H9 (cell line): ENCODE results near the gene CORO2B. TPM values are rescaled to one million over a fixed set of nuclear protein-coding genes. Genes with fewer than 3 reads are reported as not detected.

Experiments used
- DNase-seq: peaks from one replicate; pipeline ENCODE4 v3.0.0-alpha.2; 2017
- H2AFZ ChIP-seq: one replicate; pipeline ENCODE4 v1.6.1; 2013; ENCODE audit warnings: mild to moderate bottlenecking, low read length, control low read depth, moderate library complexity
- H2AK5ac ChIP-seq: 2 replicates; pipeline ENCODE4 v1.6.1; 2013; ENCODE audit warnings: low read length, control low read depth, mixed read lengths; ENCODE audit not compliant: insufficient read length
- H2BK120ac ChIP-seq: one replicate; pipeline ENCODE4 v1.6.1; 2013; ENCODE audit warnings: low read depth, mild to moderate bottlenecking, low read length, control low read depth, inconsistent platforms; ENCODE audit not compliant: poor library complexity, severe bottlenecking
- H2BK12ac ChIP-seq: 2 replicates; pipeline ENCODE4 v1.6.1; 2013; ENCODE audit warnings: low read length, control low read depth, mixed read lengths, low read depth; ENCODE audit not compliant: insufficient read length
- H2BK15ac ChIP-seq: 2 replicates; pipeline ENCODE4 v1.6.1; 2013; ENCODE audit warnings: low read depth, low read length, control low read depth
- H2BK20ac ChIP-seq: one replicate; pipeline ENCODE4 v1.6.1; 2013; ENCODE audit warnings: low read depth, mild to moderate bottlenecking, low read length, control low read depth, inconsistent platforms; ENCODE audit not compliant: poor library complexity, severe bottlenecking
- H2BK5ac ChIP-seq: 2 replicates; pipeline ENCODE4 v1.6.1; 2013; ENCODE audit warnings: low read length, control low read depth, mixed read lengths; ENCODE audit not compliant: insufficient read length
- H3K14ac ChIP-seq: 2 replicates; pipeline ENCODE4 v1.6.1; 2013; ENCODE audit warnings: low read length, control low read depth; ENCODE audit not compliant: insufficient read depth
- H3K18ac ChIP-seq: 2 replicates; pipeline ENCODE4 v1.6.1; 2013; ENCODE audit warnings: low read depth, mild to moderate bottlenecking, mixed read lengths, low read length, control low read depth; ENCODE audit not compliant: insufficient read length
- H3K23ac ChIP-seq: 2 replicates; pipeline ENCODE4 v1.6.1; 2013; ENCODE audit warnings: low read length, control low read depth, mixed read lengths, low read depth; ENCODE audit not compliant: insufficient read length
- H3K23me2 ChIP-seq: 2 replicates; pipeline ENCODE4 v1.6.1; 2013; ENCODE audit warnings: low read depth, mild to moderate bottlenecking, mixed read lengths, low read length, control low read depth; ENCODE audit not compliant: insufficient read length, poor library complexity, severe bottlenecking
- H3K27ac ChIP-seq: 2 replicates; pipeline ENCODE4 v1.5.1; 2013; ENCODE audit warnings: low read length, control low read depth, mixed read lengths, low read depth; ENCODE audit not compliant: insufficient read length
- H3K27me3 ChIP-seq: 2 replicates; pipeline ENCODE4 v1.6.1; 2013; ENCODE audit warnings: low read length, control low read depth, inconsistent platforms; ENCODE audit not compliant: insufficient read depth
- H3K4ac ChIP-seq: 2 replicates; pipeline ENCODE4 v1.6.1; 2013; ENCODE audit warnings: low read depth, mild to moderate bottlenecking, control low read depth, inconsistent platforms, low read length, moderate library complexity
- H3K4me1 ChIP-seq: 2 replicates; pipeline ENCODE4 v1.6.1; 2013; ENCODE audit warnings: low read length, control low read depth, inconsistent platforms; ENCODE audit not compliant: insufficient read depth
- H3K4me2 ChIP-seq: 2 replicates; pipeline ENCODE4 v1.6.1; 2013; ENCODE audit warnings: low read length, control low read depth, mixed read lengths; ENCODE audit not compliant: insufficient read length, insufficient read depth
- H3K56ac ChIP-seq: 2 replicates; pipeline ENCODE4 v1.6.1; 2013; ENCODE audit warnings: low read depth, mild to moderate bottlenecking, mixed read lengths, low read length, control low read depth; ENCODE audit not compliant: insufficient read length
- H3K79me1 ChIP-seq: 2 replicates; pipeline ENCODE4 v1.6.1; 2013; ENCODE audit warnings: low read depth, mild to moderate bottlenecking, moderate library complexity, low read length, control low read depth, inconsistent platforms; ENCODE audit not compliant: insufficient read depth, poor library complexity, severe bottlenecking
- H3K79me2 ChIP-seq: 2 replicates; pipeline ENCODE4 v1.6.1; 2013; ENCODE audit warnings: low read length, control low read depth, inconsistent platforms; ENCODE audit not compliant: insufficient read depth
- H3K9ac ChIP-seq: 2 replicates; pipeline ENCODE4 v1.6.1; 2013; ENCODE audit warnings: low read length, control low read depth, mixed read lengths; ENCODE audit not compliant: insufficient read length; ENCODE audit errors: extremely low read depth
- H3K9me3 ChIP-seq: one replicate; pipeline ENCODE4 v1.6.1; 2013; ENCODE audit warnings: low read depth, low read length, inconsistent platforms; ENCODE audit not compliant: control insufficient read depth
- H3T11ph ChIP-seq: one replicate; pipeline ENCODE4 v1.6.1; 2013; ENCODE audit warnings: mild to moderate bottlenecking, low read length, control low read depth, inconsistent platforms
- H4K20me1 ChIP-seq: one replicate; pipeline ENCODE4 v1.6.1; 2013; ENCODE audit not compliant: control insufficient read depth, insufficient read length, insufficient read depth
- H4K5ac ChIP-seq: 2 replicates; pipeline ENCODE4 v1.6.1; 2013; ENCODE audit warnings: low read depth, mild to moderate bottlenecking, mixed read lengths, low read length, control low read depth; ENCODE audit not compliant: insufficient read length
- H4K8ac ChIP-seq: replicated peaks from 2 replicates; pipeline ENCODE4 v1.6.1; 2013; ENCODE audit warnings: low read length, control low read depth, mixed read lengths, low read depth; ENCODE audit not compliant: insufficient read length
- H4K91ac ChIP-seq: 2 replicates; pipeline ENCODE4 v1.6.1; 2013; ENCODE audit warnings: low read depth, mild to moderate bottlenecking, moderate library complexity, mixed read lengths, low read length, control low read depth; ENCODE audit not compliant: insufficient read length
- H3K27ac Mint-ChIP-seq, 3 experiments: 2 replicates in 2 of 3; 3 replicates in 1 of 3; pipeline ENCODE4 v1.8.0; 2020 to 2021; ENCODE audit warnings: mixed read lengths in 3 of 3, mild to moderate bottlenecking in 1 of 3, moderate library complexity in 1 of 3
- H3K27me3 Mint-ChIP-seq: 2 replicates; pipeline ENCODE4 v1.8.0; 2021; ENCODE audit warnings: low read depth, mild to moderate bottlenecking, moderate library complexity, mixed read lengths
- H3K36me3 Mint-ChIP-seq, 3 experiments: 2 replicates in 2 of 3; 3 replicates in 1 of 3; pipeline ENCODE4 v1.8.0; 2020 to 2021; ENCODE audit warnings: low read depth in 3 of 3, mixed read lengths in 3 of 3; ENCODE audit not compliant: insufficient read depth in 1 of 3
- H3K4me1 Mint-ChIP-seq, 2 experiments: 2 replicates each; pipeline ENCODE4 v1.8.0; 2020; ENCODE audit warnings: mixed read lengths in 2 of 2
- H3K4me3 Mint-ChIP-seq, 2 experiments: 2 replicates in 1 of 2; 3 replicates in 1 of 2; pipeline ENCODE4 v1.8.0; 2020 to 2021; ENCODE audit warnings: mild to moderate bottlenecking in 2 of 2, mixed read lengths in 2 of 2, moderate library complexity in 1 of 2
- H3K9me3 Mint-ChIP-seq, 2 experiments: 2 replicates in 1 of 2; 3 replicates in 1 of 2; pipeline ENCODE4 v1.8.0; 2020; ENCODE audit warnings: mild to moderate bottlenecking in 2 of 2, mixed read lengths in 2 of 2, moderate library complexity in 1 of 2
- WGBS: extraction: QIAGEN DNeasy Blood & Tissue Kit; methylation state at CpG from one replicate; pipeline ENCODE4 v1.1.7; 2013; ENCODE audit warnings: missing lambda C conversion rate, low lambda C conversion rate, mixed read lengths; ENCODE audit not compliant: insufficient read length; ENCODE audit errors: extremely low coverage; 5-methylcytosine and 5-hydroxymethylcytosine counted together
- total RNA-seq: library from RNA; stranded (reverse); gene quantifications from 2 replicates; pipeline ENCODE4 v1.2.1, GENCODE V29; 2021
- TF ChIP-seq, protein P1 (sequence below): fragments of 200-600 bp; sonication (generic); conservative IDR thresholded peaks from 3 replicates; pipeline ENCODE4 v1.8.0; 2021; ENCODE audit warnings: antibody characterized with exemption, mild to moderate bottlenecking

Gene CORO2B
- total RNA-seq, 1 experiment from 2014 or later = 3.1 TPM

DNA sequence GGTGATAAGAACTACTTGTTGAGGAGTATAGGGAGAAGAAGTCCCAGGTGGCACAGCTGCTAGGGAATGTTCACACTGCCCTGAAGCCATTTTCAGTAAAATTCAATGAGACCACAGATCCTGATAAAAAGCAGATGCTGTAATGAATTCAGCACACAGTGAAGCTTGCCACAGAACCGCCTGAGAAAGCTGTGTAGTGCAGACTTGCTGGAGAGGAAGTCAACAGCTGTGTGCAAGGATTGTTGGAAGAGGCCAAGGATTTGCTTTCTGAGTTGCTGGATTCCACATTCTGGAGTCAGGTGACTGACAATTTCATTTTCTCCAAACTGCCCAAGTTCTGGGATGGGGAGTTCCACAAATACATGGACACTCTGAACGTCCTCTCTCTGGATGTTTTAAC is 171.0 kb downstream of the CORO2B start:
- Histone ChIP-seq H3K4me1 (no peaks in the 10 kb centered on the region), H2BK12ac (no peak overlapping the region), H4K8ac (no peak overlapping the region), H2BK20ac (no peak overlapping the region), H3K79me1 (no peaks in the 10 kb centered on the region), H3K18ac (no peak overlapping the region), H3K56ac (no peak overlapping the region), H3K9ac (no peak overlapping the region), H3K79me2 (no peaks in the 10 kb centered on the region), H2BK15ac (no peak overlapping the region), H3T11ph (no peak overlapping the region), H3K23ac (no peak overlapping the region), H3K4ac (no peak overlapping the region), H2BK120ac (no peak overlapping the region), H3K27me3 (no peaks in the 10 kb centered on the region), H3K4me2 (no peak overlapping the region), H2AFZ (no peak overlapping the region), H3K14ac (no peak overlapping the region), H4K20me1 (no peaks in the 10 kb centered on the region), H3K27ac (no peak overlapping the region), H2BK5ac (no peak overlapping the region), H4K5ac (no peak overlapping the region), H2AK5ac (no peak overlapping the region), H3K9me3 (no peaks in the 10 kb centered on the region), H4K91ac (no peak overlapping the region), H3K23me2 (no peaks in the 10 kb centered on the region)
- TF ChIP-seq, protein P1, sequence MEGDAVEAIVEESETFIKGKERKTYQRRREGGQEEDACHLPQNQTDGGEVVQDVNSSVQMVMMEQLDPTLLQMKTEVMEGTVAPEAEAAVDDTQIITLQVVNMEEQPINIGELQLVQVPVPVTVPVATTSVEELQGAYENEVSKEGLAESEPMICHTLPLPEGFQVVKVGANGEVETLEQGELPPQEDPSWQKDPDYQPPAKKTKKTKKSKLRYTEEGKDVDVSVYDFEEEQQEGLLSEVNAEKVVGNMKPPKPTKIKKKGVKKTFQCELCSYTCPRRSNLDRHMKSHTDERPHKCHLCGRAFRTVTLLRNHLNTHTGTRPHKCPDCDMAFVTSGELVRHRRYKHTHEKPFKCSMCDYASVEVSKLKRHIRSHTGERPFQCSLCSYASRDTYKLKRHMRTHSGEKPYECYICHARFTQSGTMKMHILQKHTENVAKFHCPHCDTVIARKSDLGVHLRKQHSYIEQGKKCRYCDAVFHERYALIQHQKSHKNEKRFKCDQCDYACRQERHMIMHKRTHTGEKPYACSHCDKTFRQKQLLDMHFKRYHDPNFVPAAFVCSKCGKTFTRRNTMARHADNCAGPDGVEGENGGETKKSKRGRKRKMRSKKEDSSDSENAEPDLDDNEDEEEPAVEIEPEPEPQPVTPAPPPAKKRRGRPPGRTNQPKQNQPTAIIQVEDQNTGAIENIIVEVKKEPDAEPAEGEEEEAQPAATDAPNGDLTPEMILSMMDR = no peak
- H3K9me3 Mint-ChIP-seq = peaks cover 0 to 3% of the 10 kb centered on the region in 2 experiments; a peak in 1 of 5 replicates
- no peaks in the 10 kb centered on the region; the same call in 1 of the 2 replicates for H3K27me3 Mint-ChIP-seq
- no peak for DNase-seq
- no CpG with 5 or more reads among the region's 2 CpGs for WGBS
- H3K36me3 Mint-ChIP-seq = no peaks in the 10 kb centered on the region
- H3K27ac Mint-ChIP-seq = no peak overlapping the region
- no peaks in the 10 kb centered on the region for H3K4me1 Mint-ChIP-seq
- H3K4me3 Mint-ChIP-seq = no peak overlapping the region
